ENCODE measurements around the gene SCN1B.
"Not testable (repeated sequence)": the region's sequence is repeated elsewhere in the genome, so short reads cannot be mapped to it uniquely, and the experiment has no call there.

The SCN1B gene

GRCh38 chr19:35044317-35045117, 14.2 kb downstream of the SCN1B start:
- TF ChIP-seq CTCF (IDR thresholded peaks at IDR 0.05; ENCODE audit: extremely low read depth, missing control alignments): peak; percentile 78
- peak; percentile 82 for DNase-seq (ENCODE audit: low spot score)

GRCh38 chr19:35045667-35046300, 15.5 kb downstream of the SCN1B start:
- peak; percentile 84 for DNase-seq (ENCODE audit: low spot score)
- peak; percentile 26 for TF ChIP-seq CTCF (IDR thresholded peaks at IDR 0.05; ENCODE audit: extremely low read depth, missing control alignments)

- DNase-seq (ENCODE audit: low spot score): no peak
- no peak for TF ChIP-seq CTCF (IDR thresholded peaks at IDR 0.05; ENCODE audit: extremely low read depth, missing control alignments)
These were observed 16.2 kb downstream of the SCN1B start for GRCh38 chr19:35046461-35046860.

GRCh38 chr19:35048911-35049411, 18.7 kb downstream of the SCN1B start:
- no peak for TF ChIP-seq CTCF (IDR thresholded peaks at IDR 0.05; ENCODE audit: extremely low read depth, missing control alignments)
- no peak for DNase-seq (ENCODE audit: low spot score)

- DNase-seq (ENCODE audit: low spot score): no peak
- TF ChIP-seq CTCF (IDR thresholded peaks at IDR 0.05; ENCODE audit: extremely low read depth, missing control alignments): no peak
These were observed 19.2 kb downstream of the SCN1B start for GRCh38 chr19:35049456-35049855.

GRCh38 chr19:35050662-35051061, 20.4 kb downstream of the SCN1B start:
- DNase-seq (ENCODE audit: low spot score): not testable (repeated sequence)

GRCh38 chr19:35051268-35051667, 21.0 kb downstream of the SCN1B start:
- DNase-seq (ENCODE audit: low spot score): not testable (repeated sequence)

- TF ChIP-seq CTCF (IDR thresholded peaks at IDR 0.05; ENCODE audit: extremely low read depth, missing control alignments): no peak
- no peak for DNase-seq (ENCODE audit: low spot score)
These were observed 21.5 kb downstream of the SCN1B start for GRCh38 chr19:35051796-35052195.

All from GM20000 (cell line).